KMS-11 (cell line): ENCODE measurements around the gene SSTR3.

Experiments
- H2AFZ ChIP-seq: fragments of 200-600 bp; sonication (generic); 2 replicates; pipeline ENCODE4 v1.6.1; 2016; ENCODE audit warnings: antibody characterized with exemption, mixed run types, low read depth
- H3K27ac ChIP-seq: fragments of 200-600 bp; sonication (generic); 2 replicates; pipeline ENCODE4 v1.6.1; 2016; ENCODE audit warnings: mild to moderate bottlenecking, mixed run types
- H3K27me3 ChIP-seq: fragments of 200-600 bp; sonication (generic); 2 replicates; pipeline ENCODE4 v1.6.1; 2017; ENCODE audit warnings: mild to moderate bottlenecking, low read depth, mixed run types, moderate library complexity; ENCODE audit not compliant: insufficient read depth
- H3K36me3 ChIP-seq: fragments of 200-600 bp; sonication (generic); 2 replicates; pipeline ENCODE4 v1.6.1; 2017; ENCODE audit warnings: mild to moderate bottlenecking, mixed run types; ENCODE audit not compliant: insufficient read depth
- H3K4me1 ChIP-seq: fragments of 200-600 bp; sonication (generic); 2 replicates; pipeline ENCODE4 v1.6.1; 2016; ENCODE audit warnings: mild to moderate bottlenecking, low read depth, mixed run types; ENCODE audit not compliant: poor library complexity, severe bottlenecking
- H3K4me2 ChIP-seq: fragments of 200-600 bp; sonication (generic); 2 replicates; pipeline ENCODE4 v1.7.0; 2016; ENCODE audit warnings: mild to moderate bottlenecking, mixed run types
- H3K4me3 ChIP-seq: fragments of 200-600 bp; sonication (generic); IDR thresholded peaks from 2 replicates; pipeline ENCODE4 v1.6.1; 2017; ENCODE audit warnings: low read depth, low read length, mixed read lengths; ENCODE audit not compliant: insufficient read depth
- H3K79me2 ChIP-seq: fragments of 200-600 bp; sonication (generic); 2 replicates; pipeline ENCODE4 v1.6.1; 2016; ENCODE audit warnings: low read depth, mixed run types; ENCODE audit not compliant: insufficient read depth
- H3K9ac ChIP-seq: fragments of 200-600 bp; sonication (generic); 2 replicates; pipeline ENCODE4 v1.6.1; 2016; ENCODE audit warnings: mild to moderate bottlenecking, mixed run types
- H4K20me1 ChIP-seq: fragments of 200-600 bp; sonication (generic); 2 replicates; pipeline ENCODE4 v1.6.1; 2016; ENCODE audit warnings: mild to moderate bottlenecking, mixed run types; ENCODE audit not compliant: insufficient read depth
- TF ChIP-seq, protein P1 (sequence below): fragments of 200-600 bp; sonication (generic); conservative IDR thresholded peaks from 2 replicates; pipeline ENCODE4 v1.6.1; 2017; ENCODE audit warnings: low read depth, mild to moderate bottlenecking, antibody characterized with exemption, low read length, moderate library complexity, mixed read lengths

SSTR3 gene

DNA sequence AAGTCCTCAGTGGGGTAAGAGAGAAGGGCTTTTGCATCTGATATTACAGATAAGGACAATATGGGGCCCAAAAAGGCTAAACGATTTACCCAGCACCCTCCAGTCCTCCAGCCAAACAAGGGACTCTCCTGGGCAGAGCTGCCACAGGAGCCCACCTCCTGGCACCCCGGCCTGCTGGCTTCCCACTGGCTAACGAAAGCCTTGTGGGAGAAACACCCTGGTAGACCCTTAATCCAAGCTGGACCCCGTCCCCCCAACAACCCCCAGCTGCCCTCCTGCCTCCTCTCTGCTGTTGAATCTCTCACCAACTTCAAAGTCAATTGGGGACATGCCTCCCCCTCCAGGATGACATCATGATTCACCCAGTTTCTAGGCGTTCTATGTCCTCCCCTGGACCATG lies 35.1 kb downstream of the SSTR3 start:
- H3K4me3 ChIP-seq, result no peak overlapping the region
- H3K4me2 ChIP-seq, result no peak overlapping the region
- no peaks in the 10 kb centered on the region for H4K20me1 ChIP-seq
- H3K27ac ChIP-seq, result no peak overlapping the region
- H3K27me3 ChIP-seq, result peaks cover 6% of the 10 kb centered on the region; the same call in 1 of the 2 replicates
- no peak overlapping the region for H3K9ac ChIP-seq
- TF ChIP-seq, protein P1, sequence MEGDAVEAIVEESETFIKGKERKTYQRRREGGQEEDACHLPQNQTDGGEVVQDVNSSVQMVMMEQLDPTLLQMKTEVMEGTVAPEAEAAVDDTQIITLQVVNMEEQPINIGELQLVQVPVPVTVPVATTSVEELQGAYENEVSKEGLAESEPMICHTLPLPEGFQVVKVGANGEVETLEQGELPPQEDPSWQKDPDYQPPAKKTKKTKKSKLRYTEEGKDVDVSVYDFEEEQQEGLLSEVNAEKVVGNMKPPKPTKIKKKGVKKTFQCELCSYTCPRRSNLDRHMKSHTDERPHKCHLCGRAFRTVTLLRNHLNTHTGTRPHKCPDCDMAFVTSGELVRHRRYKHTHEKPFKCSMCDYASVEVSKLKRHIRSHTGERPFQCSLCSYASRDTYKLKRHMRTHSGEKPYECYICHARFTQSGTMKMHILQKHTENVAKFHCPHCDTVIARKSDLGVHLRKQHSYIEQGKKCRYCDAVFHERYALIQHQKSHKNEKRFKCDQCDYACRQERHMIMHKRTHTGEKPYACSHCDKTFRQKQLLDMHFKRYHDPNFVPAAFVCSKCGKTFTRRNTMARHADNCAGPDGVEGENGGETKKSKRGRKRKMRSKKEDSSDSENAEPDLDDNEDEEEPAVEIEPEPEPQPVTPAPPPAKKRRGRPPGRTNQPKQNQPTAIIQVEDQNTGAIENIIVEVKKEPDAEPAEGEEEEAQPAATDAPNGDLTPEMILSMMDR, result no peak
- no peaks in the 10 kb centered on the region for H3K36me3 ChIP-seq
- no peaks in the 10 kb centered on the region for H3K79me2 ChIP-seq
- no peaks in the 10 kb centered on the region for H3K4me1 ChIP-seq
- no peak overlapping the region for H2AFZ ChIP-seq

- Histone ChIP-seq H3K27ac (no peak overlapping the region), H3K27me3 (peaks cover 6% of the 10 kb centered on the region; the same call in 1 of the 2 replicates), H3K4me3 (no peak overlapping the region), H3K9ac (no peak overlapping the region), H2AFZ (no peak overlapping the region), H3K4me2 (no peak overlapping the region), H3K36me3 (no peaks in the 10 kb centered on the region), H3K4me1 (no peaks in the 10 kb centered on the region), H4K20me1 (no peaks in the 10 kb centered on the region), H3K79me2 (no peaks in the 10 kb centered on the region)
- TF ChIP-seq, protein P1, result no peak
Observed at GRCh38 chr22:37176464-37177061, 35.7 kb downstream of the SSTR3 start.

GRCh38 chr22:37175414-37176281 lies 36.6 kb downstream of the SSTR3 start:
- no peak overlapping the region for H3K4me2 ChIP-seq
- H4K20me1 ChIP-seq, result no peaks in the 10 kb centered on the region
- peaks cover 6% of the 10 kb centered on the region; the same call in 1 of the 2 replicates for H3K27me3 ChIP-seq
- H3K36me3 ChIP-seq, result no peaks in the 10 kb centered on the region
- no peaks in the 10 kb centered on the region for H3K79me2 ChIP-seq
- H3K9ac ChIP-seq, result no peak overlapping the region
- no peak overlapping the region for H2AFZ ChIP-seq
- no peak overlapping the region for H3K27ac ChIP-seq
- H3K4me3 ChIP-seq, result no peak overlapping the region
- no peaks in the 10 kb centered on the region for H3K4me1 ChIP-seq
- TF ChIP-seq, protein P1, result no peak

- Histone ChIP-seq H3K4me3 (no peak overlapping the region), H4K20me1 (no peaks in the 10 kb centered on the region), H3K27ac (no peak overlapping the region), H2AFZ (no peak overlapping the region), H3K4me2 (no peak overlapping the region), H3K36me3 (no peaks in the 10 kb centered on the region), H3K27me3 (peaks cover 6% of the 10 kb centered on the region; the same call in 1 of the 2 replicates), H3K4me1 (no peaks in the 10 kb centered on the region), H3K79me2 (no peaks in the 10 kb centered on the region), H3K9ac (no peak overlapping the region)
- TF ChIP-seq, protein P1, result no peak
Observed at GRCh38 chr22:37174964-37175363, 37.3 kb downstream of the SSTR3 start.
